Esophagus squamous epithelium (tissue), 4 donors: ENCODE data around the gene MRPS18B.

Experiments
- CTCF ChIP-seq, 6 experiments: fragments of 450-650 bp in 4 of 6; fragments of 200-600 bp in 2 of 6; sonication (generic) in 2 of 6; IDR thresholded peaks; one replicate each; pipeline ENCODE4 v1.5.1; 2016 to 2019; ENCODE audit warnings: antibody characterized with exemption in 6 of 6, mild to moderate bottlenecking in 4 of 6, moderate library complexity in 4 of 6
- POLR2A ChIP-seq, 4 donors: fragments of 450-650 bp; IDR thresholded peaks; one replicate each; pipeline ENCODE4 v1.6.1; 2017; ENCODE audit warnings: antibody characterized with exemption in 4 of 4, mild to moderate bottlenecking in 4 of 4, moderate library complexity in 3 of 4

- TF ChIP-seq CTCF (IDR thresholded peaks at IDR 0.05) (no peak), POLR2A (IDR thresholded peaks at IDR 0.05) (no peak)
Measured at GRCh38 chr6:30591008-30591407, 26.6 kb upstream of the MRPS18B start.
